RWPE1 (cell line): ENCODE data around the gene DNAH1.
A peak's percentile ranks its signal among the peaks of the same experiment; 100 is the strongest.

Experiments
- CTCF ChIA-PET: fragments of 350-600 bp; sonication (Branson Sonifier 250); formaldehyde crosslinking; extraction: SDS; loops from one replicate; lab custom pipeline; 2021; lab: Yijun Ruan, JAX
- POLR2A ChIA-PET: fragments of 400-600 bp; formaldehyde crosslinking; extraction: SDS; loops from one replicate; lab custom pipeline; 2020; ENCODE audit warnings: antibody characterized with exemption; ENCODE audit not compliant: low non-redundant PET; lab: Yijun Ruan, JAX
- DNase-seq: peaks from one replicate; pipeline ENCODE4 v3.0.0; 2012; ENCODE audit warnings: low spot score
- H3K27ac ChIP-seq: fragments of 450-650 bp; 2 replicates; pipeline ENCODE4 v1.5.1; 2017
- CTCF ChIP-seq: fragments of 450-650 bp; conservative IDR thresholded peaks from 2 replicates; pipeline ENCODE4 v1.5.1; 2017; ENCODE audit warnings: low read depth, mild to moderate bottlenecking

The DNAH1 gene

GRCh38 chr3:52432225-52432624 lies 116.1 kb downstream of the DNAH1 start:
- no peak for DNase-seq
- TF ChIP-seq CTCF: no peak
- CTCF ChIA-PET: interaction anchor here (0.7 kb wide), 1 partner anchor 15 kb away, joined by 3 read pairs; no protein-coding TSS in a partner anchor
- POLR2A ChIA-PET: no interaction called here
- no peak overlapping the region for H3K27ac ChIP-seq

- ChIA-PET POLR2A (no interaction called here), CTCF (interaction anchor here (1.1 kb wide), 1 partner anchor 14 kb away, joined by 7 read pairs; no protein-coding TSS in a partner anchor)
- DNase-seq: no peak
- TF ChIP-seq CTCF: no peak
- no peak overlapping the region for H3K27ac ChIP-seq
These were observed 116.6 kb downstream of the DNAH1 start for GRCh38 chr3:52432691-52433141.

GRCh38 chr3:52433328-52433995 lies 117.3 kb downstream of the DNAH1 start:
- H3K27ac ChIP-seq: peak overlapping the region; percentile 15
- TF ChIP-seq CTCF: no peak
- DNase-seq: no peak
- ChIA-PET POLR2A (no interaction called here), CTCF (interaction anchor here (1.1 kb wide), 1 partner anchor 13 kb away, joined by 7 read pairs; no protein-coding TSS in a partner anchor)

GRCh38 chr3:52433996-52434479 lies 117.9 kb downstream of the DNAH1 start:
- no peak for TF ChIP-seq CTCF
- CTCF ChIA-PET: no interaction called here
- DNase-seq: no peak
- H3K27ac ChIP-seq: peak overlapping the region; percentile 15
- POLR2A ChIA-PET: no interaction called here

- ChIA-PET POLR2A (no interaction called here), CTCF (interaction anchor here (0.6 kb wide), 1 partner anchor 243 kb away, joined by 3 read pairs; no protein-coding TSS in a partner anchor)
- no peak for DNase-seq
- peak overlapping the region; percentile 15 for H3K27ac ChIP-seq
- TF ChIP-seq CTCF: no peak
These were observed 118.5 kb downstream of the DNAH1 start for GRCh38 chr3:52434491-52435115.

- no peak overlapping the region for H3K27ac ChIP-seq
- TF ChIP-seq CTCF: no peak
- ChIA-PET CTCF (no interaction called here), POLR2A (no interaction called here)
- no peak for DNase-seq
These were observed 119.4 kb downstream of the DNAH1 start for GRCh38 chr3:52435246-52436101.
